GM23338 (cell line): ENCODE results near the gene TPR. TPM values are rescaled to one million over a fixed set of nuclear protein-coding genes. Genes with fewer than 3 reads are reported as not detected.

Experiments
- ATAC-seq: fragments of 200-7000 bp; cut with Tn5 transposase; 3 replicates; pipeline ENCODE4 v1.9.1; 2020
- DNase-seq: peaks from one replicate; pipeline ENCODE4 v3.0.0-alpha.2; 2015; ENCODE audit warnings: low spot score
- H2AFZ ChIP-seq: fragments of 200-600 bp; sonication (generic); 2 replicates; pipeline ENCODE4 v1.8.0; 2016; ENCODE audit warnings: antibody characterized with exemption, mild to moderate bottlenecking, moderate library complexity
- H3F3A ChIP-seq: fragments of 200-600 bp; sonication (generic); replicated peaks from 2 replicates; pipeline ENCODE4 v1.8.0; 2017; ENCODE audit warnings: antibody characterized with exemption, mixed run types, low read depth
- H3K27ac ChIP-seq: fragments of 200-600 bp; sonication (generic); 2 replicates; pipeline ENCODE4 v1.6.1; 2016; ENCODE audit warnings: low read depth
- H3K27me3 ChIP-seq: fragments of 200-600 bp; sonication (generic); 2 replicates; pipeline ENCODE4 v1.8.0; 2016; ENCODE audit warnings: mild to moderate bottlenecking, mixed run types, moderate library complexity; ENCODE audit not compliant: insufficient read depth
- H3K36me3 ChIP-seq: fragments of 200-600 bp; sonication (generic); 2 replicates; pipeline ENCODE4 v1.8.0; 2016; ENCODE audit warnings: mild to moderate bottlenecking; ENCODE audit not compliant: insufficient read depth
- H3K4me1 ChIP-seq: fragments of 200-600 bp; sonication (generic); 2 replicates; pipeline ENCODE4 v1.8.0; 2016; ENCODE audit warnings: mild to moderate bottlenecking, moderate library complexity; ENCODE audit not compliant: insufficient read depth
- H3K4me2 ChIP-seq: fragments of 200-600 bp; sonication (generic); 2 replicates; pipeline ENCODE4 v1.7.1; 2017; ENCODE audit warnings: mixed run types
- H3K4me3 ChIP-seq: fragments of 200-600 bp; sonication (generic); 2 replicates; pipeline ENCODE4 v1.6.1; 2016; ENCODE audit warnings: mixed run types
- H3K79me2 ChIP-seq: fragments of 200-600 bp; sonication (generic); replicated peaks from 2 replicates; pipeline ENCODE4 v1.8.0; 2017; ENCODE audit warnings: mild to moderate bottlenecking; ENCODE audit not compliant: insufficient read depth
- H3K9me2 ChIP-seq: fragments of 200-600 bp; sonication (generic); 2 replicates; pipeline ENCODE4 v1.8.0; 2017; ENCODE audit not compliant: insufficient read depth
- H4K20me1 ChIP-seq: fragments of 200-600 bp; sonication (generic); replicated peaks from 2 replicates; pipeline ENCODE4 v1.8.0; 2017; ENCODE audit warnings: mild to moderate bottlenecking; ENCODE audit not compliant: insufficient read depth
- H3K27ac Mint-ChIP-seq: 2 replicates; pipeline ENCODE4 v1.8.0; 2020; ENCODE audit warnings: inconsistent platforms, mild to moderate bottlenecking, moderate library complexity, mixed read lengths
- H3K27me3 Mint-ChIP-seq: 3 replicates; pipeline ENCODE4 v1.8.0; 2022; ENCODE audit warnings: low read depth, mild to moderate bottlenecking, moderate library complexity, mixed read lengths, inconsistent platforms; ENCODE audit not compliant: insufficient read depth, poor library complexity
- H3K36me3 Mint-ChIP-seq: 3 replicates; pipeline ENCODE4 v1.8.0; 2021; ENCODE audit warnings: low read depth, mild to moderate bottlenecking, inconsistent platforms, moderate library complexity, mixed read lengths
- H3K4me1 Mint-ChIP-seq: 3 replicates; pipeline ENCODE4 v1.8.0; 2020; ENCODE audit warnings: mild to moderate bottlenecking, inconsistent platforms, mixed read lengths
- H3K4me3 Mint-ChIP-seq: 3 replicates; pipeline ENCODE4 v1.8.0; 2021; ENCODE audit warnings: moderate library complexity, mild to moderate bottlenecking, inconsistent platforms, mixed read lengths
- H3K9me3 Mint-ChIP-seq: 3 replicates; pipeline ENCODE4 v1.8.0; 2020; ENCODE audit warnings: moderate library complexity, mild to moderate bottlenecking, inconsistent platforms, mixed read lengths
- CREB1 ChIP-seq: fragments of 250-450 bp; sonication (Bioruptor Pico); IDR thresholded peaks from 2 replicates; pipeline ENCODE4 v1.5.0; 2020; ENCODE audit warnings: low read depth, mild to moderate bottlenecking, moderate library complexity
- CTCF ChIP-seq, 2 experiments: fragments of 200-600 bp in 1 of 2; sonication (generic) in 1 of 2; conservative IDR thresholded peaks; 2 replicates each; pipeline versions ENCODE4 v1.5.1 to v1.6.1; 2016 to 2017; ENCODE audit warnings: antibody characterized with exemption in 2 of 2, low read depth in 2 of 2, mild to moderate bottlenecking in 2 of 2, moderate library complexity in 1 of 2
- ETS1 ChIP-seq: IDR thresholded peaks from 2 replicates; pipeline ENCODE4 v1.6.1; 2016; ENCODE audit warnings: antibody characterized with exemption
- JUNB ChIP-seq: IDR thresholded peaks from one replicate; pipeline ENCODE4 v1.6.1; 2016; ENCODE audit warnings: antibody characterized with exemption; ENCODE audit not compliant: unreplicated experiment
- NANOG ChIP-seq: IDR thresholded peaks from 2 replicates; pipeline ENCODE4 v1.6.1; 2016; ENCODE audit warnings: antibody characterized with exemption, borderline replicate concordance
- POLR2AphosphoS5 ChIP-seq: IDR thresholded peaks from 2 replicates; pipeline ENCODE4 v1.6.1; 2016; ENCODE audit warnings: antibody characterized with exemption, low read depth
- REST ChIP-seq: IDR thresholded peaks from one replicate; pipeline ENCODE4 v1.6.1; 2018; ENCODE audit warnings: antibody characterized with exemption; ENCODE audit not compliant: unreplicated experiment
- STAT1 ChIP-seq: IDR thresholded peaks from one replicate; pipeline ENCODE4 v1.6.1; 2016; ENCODE audit warnings: antibody characterized with exemption; ENCODE audit not compliant: unreplicated experiment
- ZNF114 ChIP-seq: fragments of 250-450 bp; sonication (Bioruptor Pico); IDR thresholded peaks from 2 replicates; pipeline ENCODE4 v1.5.0; 2020; ENCODE audit warnings: mild to moderate bottlenecking, moderate library complexity
- ZNF331 ChIP-seq: fragments of 250-450 bp; sonication (Bioruptor Pico); IDR thresholded peaks from 2 replicates; pipeline ENCODE4 v1.5.0; 2020; ENCODE audit warnings: low read depth, mild to moderate bottlenecking, moderate library complexity
- polyA plus RNA-seq: library from polyadenylated mRNA; unstranded; fragments of >200 nt; fragmentation: Nextera tagmentation; extraction: Ambion mirVana; gene quantifications from 2 replicates; pipeline ENCODE4 v1.2.1, GENCODE V29; 2016
- total RNA-seq: library from RNA; depleted of rRNA; stranded (reverse); fragments of >200 nt; shearing (Covaris generic); gene quantifications from 2 replicates; pipeline ENCODE4 v1.2.3, GENCODE V29; 2014

Gene TPR
- total and polyA plus RNA-seq, 2 experiments from 2014 or later, result 108 to 220 TPM

- Histone ChIP-seq H3K4me3 (no peak overlapping the region), H3K4me1 (no peaks in the 10 kb centered on the region), H3K36me3 (no peaks in the 10 kb centered on the region), H3K79me2 (no peaks in the 10 kb centered on the region), H2AFZ (no peak overlapping the region), H3K4me2 (no peak overlapping the region), H3K9me2 (no peaks in the 10 kb centered on the region), H4K20me1 (peaks cover under 1% of the 10 kb centered on the region; the same call in 1 of the 2 replicates), H3F3A (no peaks in the 10 kb centered on the region), H3K27ac (no peak overlapping the region), H3K27me3 (no peaks in the 10 kb centered on the region)
- Mint-ChIP-seq H3K27ac (no peak overlapping the region), H3K4me3 (no peak overlapping the region), H3K4me1 (no peaks in the 10 kb centered on the region), H3K27me3 (no peaks in the 10 kb centered on the region), H3K36me3 (no peaks in the 10 kb centered on the region), H3K9me3 (no peaks in the 10 kb centered on the region)
- DNase-seq (no peak), ATAC-seq (no peak)
- TF ChIP-seq ETS1 (no peak), JUNB (no peak), NANOG (no peak), POLR2AphosphoS5 (no peak), STAT1 (no peak), ZNF114 (CRISPR knock-in tag) (no peak), REST (no peak), CTCF (conservative IDR thresholded peaks at IDR 0.05; ENCODE audit: low read depth in 2 of 2) (no peak), ZNF331 (no peak)
These were observed 71.1 kb downstream of the TPR start for GRCh38 chr1:186303911-186304310.

DNA sequence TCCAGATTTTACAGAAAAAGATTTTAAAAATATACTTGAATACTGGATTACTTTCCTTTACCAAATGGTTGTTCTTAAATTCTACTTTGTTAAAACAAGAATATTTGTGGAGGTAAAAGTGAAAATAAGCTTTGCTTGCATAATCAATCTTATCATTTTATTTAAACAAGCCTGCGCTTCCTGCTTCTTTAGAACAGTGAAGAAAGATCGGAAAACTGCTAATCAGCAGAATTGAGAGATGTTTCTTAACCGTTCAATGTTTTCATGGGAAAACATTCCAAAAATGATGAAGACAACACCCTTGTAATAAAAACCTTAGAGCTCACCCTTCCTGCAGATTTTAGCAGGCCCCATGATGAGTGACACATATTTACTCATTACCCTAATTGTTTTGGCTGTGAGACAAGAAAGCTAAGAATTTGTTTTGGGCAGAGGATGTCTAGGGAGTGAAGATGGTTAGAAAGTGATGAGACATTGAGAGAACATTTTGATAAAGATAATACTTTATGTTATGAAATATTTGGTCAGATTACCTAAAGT is 72.6 kb downstream of the TPR start:
- ATAC-seq (no peak), DNase-seq (no peak)
- Histone ChIP-seq H3K36me3 (no peaks in the 10 kb centered on the region), H4K20me1 (no peaks in the 10 kb centered on the region), H3F3A (no peaks in the 10 kb centered on the region), H3K4me2 (no peak overlapping the region), H3K27ac (no peak overlapping the region), H3K79me2 (no peaks in the 10 kb centered on the region), H3K27me3 (no peaks in the 10 kb centered on the region), H2AFZ (no peak overlapping the region), H3K4me1 (no peaks in the 10 kb centered on the region), H3K4me3 (no peak overlapping the region), H3K9me2 (no peaks in the 10 kb centered on the region)
- no peaks in the 10 kb centered on the region for H3K27me3 Mint-ChIP-seq
- H3K4me1 Mint-ChIP-seq, result no peaks in the 10 kb centered on the region
- no peak overlapping the region for H3K27ac Mint-ChIP-seq
- H3K9me3 Mint-ChIP-seq, result no peaks in the 10 kb centered on the region
- no peaks in the 10 kb centered on the region for H3K36me3 Mint-ChIP-seq
- H3K4me3 Mint-ChIP-seq, result no peak overlapping the region
- TF ChIP-seq CREB1 (CRISPR knock-in tag), result no peak
- no peak for TF ChIP-seq CTCF (conservative IDR thresholded peaks at IDR 0.05; ENCODE audit: low read depth in 2 of 2)
- TF ChIP-seq ZNF331, result no peak
- no peak for TF ChIP-seq POLR2AphosphoS5
- no peak for TF ChIP-seq REST
- TF ChIP-seq ETS1, result no peak
- no peak for TF ChIP-seq ZNF114 (CRISPR knock-in tag)
- TF ChIP-seq STAT1, result no peak
